DND-41 (cell line): ENCODE data around the gene AUTS2.

Experiments used
- ATAC-seq: fragments of 200-7000 bp; cut with Tn5 transposase; 3 replicates; pipeline ENCODE4 v1.9.1; 2021; ENCODE audit warnings: low read depth; ENCODE audit not compliant: insufficient read depth
- DNase-seq: peaks from one replicate; pipeline ENCODE4 v3.0.0-alpha.2; 2020
- H2AFZ ChIP-seq: 2 replicates; pipeline ENCODE4 v1.6.0; 2012; ENCODE audit warnings: low read depth, low read length
- H3K27ac ChIP-seq: 2 replicates; pipeline ENCODE4 v1.5.1; 2012; ENCODE audit warnings: low read length, inconsistent platforms
- H3K27me3 ChIP-seq: fragments of 200-600 bp; sonication (generic); 2 replicates; pipeline ENCODE4 v1.6.0; 2012; ENCODE audit warnings: low read length, mild to moderate bottlenecking, inconsistent platforms; ENCODE audit not compliant: insufficient read depth, poor library complexity
- H3K36me3 ChIP-seq: 2 replicates; pipeline ENCODE4 v1.5.1; 2012; ENCODE audit warnings: low read length, inconsistent platforms; ENCODE audit not compliant: insufficient read depth
- H3K4me1 ChIP-seq: 2 replicates; pipeline ENCODE4 v1.5.1; 2012; ENCODE audit warnings: mild to moderate bottlenecking, low read length; ENCODE audit not compliant: insufficient read depth
- H3K4me2 ChIP-seq: 2 replicates; pipeline ENCODE4 v1.6.0; 2012; ENCODE audit warnings: mild to moderate bottlenecking, moderate library complexity, low read length, inconsistent platforms; ENCODE audit not compliant: insufficient read depth
- H3K4me3 ChIP-seq, 2 experiments: fragments of 200-600 bp in 1 of 2; shearing (Covaris generic) in 1 of 2; 2 replicates each; pipeline ENCODE4 v1.5.1; 2012 to 2016; ENCODE audit warnings: inconsistent platforms in 2 of 2, low read length in 2 of 2, mild to moderate bottlenecking in 2 of 2, low read depth in 1 of 2, moderate library complexity in 1 of 2
- H3K79me2 ChIP-seq: 2 replicates; pipeline ENCODE4 v1.6.0; 2012; ENCODE audit warnings: low read length, inconsistent platforms; ENCODE audit not compliant: insufficient read depth
- H3K9ac ChIP-seq: 2 replicates; pipeline ENCODE4 v1.6.0; 2012; ENCODE audit warnings: low read depth, mild to moderate bottlenecking, inconsistent platforms, low read length, moderate library complexity
- H3K9me3 ChIP-seq: 2 replicates; pipeline ENCODE4 v1.5.1; 2012; ENCODE audit warnings: low read length, moderate library complexity, mild to moderate bottlenecking, inconsistent platforms; ENCODE audit not compliant: insufficient read depth, severe bottlenecking
- H4K20me1 ChIP-seq: 2 replicates; pipeline ENCODE4 v1.6.0; 2012; ENCODE audit warnings: low read length; ENCODE audit not compliant: insufficient read depth
- CTCF ChIP-seq: IDR thresholded peaks from 2 replicates; pipeline ENCODE4 v1.5.1; 2012; ENCODE audit warnings: borderline replicate concordance, low read length, moderate library complexity, mild to moderate bottlenecking; ENCODE audit not compliant: poor library complexity, severe bottlenecking; ENCODE audit errors: extremely low read depth
- EZH2 ChIP-seq: IDR thresholded peaks from 3 replicates; pipeline ENCODE4 v1.6.1; 2012; ENCODE audit warnings: borderline replicate concordance, low read depth, mild to moderate bottlenecking, moderate library complexity, low read length, inconsistent platforms; ENCODE audit not compliant: severe bottlenecking

Gene AUTS2

DNA sequence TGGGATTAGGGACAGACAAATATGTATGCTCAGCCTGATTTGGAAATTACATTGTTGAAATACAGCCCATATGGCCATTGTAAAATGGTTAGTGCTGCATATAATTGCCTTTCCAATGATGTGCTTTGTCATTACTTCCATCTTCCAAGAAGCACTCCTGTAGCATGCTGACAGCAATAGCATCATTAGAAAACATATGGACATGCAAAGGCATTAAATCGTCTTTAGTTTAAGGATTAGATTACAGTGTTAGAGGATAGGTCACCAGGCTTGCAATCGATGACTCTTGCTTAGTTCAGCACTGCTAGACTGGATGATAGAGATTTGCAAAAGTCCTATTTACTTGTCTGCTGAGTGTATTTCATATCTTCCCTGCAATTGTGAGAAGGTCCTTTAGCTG is 17.4 kb downstream of the AUTS2 start:
- Histone ChIP-seq H3K27me3 (no peaks in the 10 kb centered on the region), H4K20me1 (peaks cover 48% of the 10 kb centered on the region), H3K4me2 (no peak overlapping the region), H3K4me1 (no peaks in the 10 kb centered on the region), H3K79me2 (peaks cover 83% of the 10 kb centered on the region), H2AFZ (no peak overlapping the region), H3K36me3 (no peaks in the 10 kb centered on the region), H3K27ac (no peak overlapping the region), H3K9ac (no peak overlapping the region), H3K4me3 (no peak overlapping the region), H3K9me3 (no peaks in the 10 kb centered on the region)
- DNase-seq: no peak
- no peak for ATAC-seq
- TF ChIP-seq EZH2 (no peak), CTCF (no peak)

- H3K4me2 ChIP-seq: no peak overlapping the region
Observed at GRCh38 chr7:69617364-69617763, 19.1 kb downstream of the AUTS2 start.

DNA sequence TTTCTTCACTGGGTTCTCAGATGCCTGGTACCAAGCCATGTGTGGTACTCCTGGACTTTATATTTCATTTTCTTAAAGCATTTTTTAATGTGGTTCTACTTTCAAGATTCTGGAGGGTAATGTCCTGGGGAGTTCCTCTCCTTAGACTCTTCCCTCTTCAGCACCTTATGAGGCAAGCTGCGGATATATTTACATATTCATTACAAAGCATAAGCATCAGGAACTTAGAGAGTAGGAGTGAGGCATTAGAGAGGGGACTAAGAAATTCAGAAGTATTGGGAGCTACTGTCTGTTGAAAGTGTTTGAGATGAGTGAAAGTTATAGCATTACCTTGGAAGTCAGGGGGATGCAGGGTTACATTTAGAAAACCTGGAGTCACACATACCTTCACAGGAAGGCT is 20.8 kb downstream of the AUTS2 start:
- Histone ChIP-seq H3K79me2 (peaks cover 91% of the 10 kb centered on the region), H3K4me1 (no peaks in the 10 kb centered on the region), H3K27me3 (no peaks in the 10 kb centered on the region), H2AFZ (no peak overlapping the region), H4K20me1 (peaks cover 44% of the 10 kb centered on the region), H3K27ac (no peak overlapping the region), H3K9me3 (no peaks in the 10 kb centered on the region), H3K4me2 (no peak overlapping the region), H3K4me3 (no peak overlapping the region), H3K36me3 (no peaks in the 10 kb centered on the region), H3K9ac (no peak overlapping the region)
- ATAC-seq: no peak
- TF ChIP-seq EZH2 (no peak), CTCF (no peak)
- no peak for DNase-seq

More at GRCh38 chr7:69617364-69617763, 19.1 kb downstream of the AUTS2 start:
- Histone ChIP-seq H3K79me2 (peaks cover 87% of the 10 kb centered on the region), H3K27ac (no peak overlapping the region), H3K4me1 (no peaks in the 10 kb centered on the region), H4K20me1 (peaks cover 48% of the 10 kb centered on the region), H2AFZ (no peak overlapping the region), H3K27me3 (no peaks in the 10 kb centered on the region), H3K4me3 (no peak overlapping the region), H3K9ac (no peak overlapping the region), H3K36me3 (no peaks in the 10 kb centered on the region), H3K9me3 (no peaks in the 10 kb centered on the region)
- TF ChIP-seq CTCF: no peak
- TF ChIP-seq EZH2: no peak
- ATAC-seq (no peak), DNase-seq (no peak)

GRCh38 chr7:69619635-69620034 is 21.4 kb downstream of the AUTS2 start:
- Histone ChIP-seq H3K4me3 (no peak overlapping the region), H3K36me3 (no peaks in the 10 kb centered on the region), H3K9ac (no peak overlapping the region), H3K79me2 (peaks cover 92% of the 10 kb centered on the region), H2AFZ (no peak overlapping the region), H3K27ac (no peak overlapping the region), H4K20me1 (peaks cover 45% of the 10 kb centered on the region), H3K27me3 (no peaks in the 10 kb centered on the region), H3K4me1 (peaks cover 4% of the 10 kb centered on the region; the same call in 1 of the 2 replicates), H3K4me2 (no peak overlapping the region), H3K9me3 (no peaks in the 10 kb centered on the region)
- TF ChIP-seq EZH2 (no peak), CTCF (no peak)
- ATAC-seq (no peak), DNase-seq (no peak)
